ENCODE results near the gene TRABD2B.

TRABD2B gene

GRCh38 chr1:47871799-47872353 lies 125.3 kb downstream of the TRABD2B start:
- no peak for DNase-seq

- DNase-seq, result no peak
Measured at GRCh38 chr1:47870946-47871676, 126.1 kb downstream of the TRABD2B start.

DNA sequence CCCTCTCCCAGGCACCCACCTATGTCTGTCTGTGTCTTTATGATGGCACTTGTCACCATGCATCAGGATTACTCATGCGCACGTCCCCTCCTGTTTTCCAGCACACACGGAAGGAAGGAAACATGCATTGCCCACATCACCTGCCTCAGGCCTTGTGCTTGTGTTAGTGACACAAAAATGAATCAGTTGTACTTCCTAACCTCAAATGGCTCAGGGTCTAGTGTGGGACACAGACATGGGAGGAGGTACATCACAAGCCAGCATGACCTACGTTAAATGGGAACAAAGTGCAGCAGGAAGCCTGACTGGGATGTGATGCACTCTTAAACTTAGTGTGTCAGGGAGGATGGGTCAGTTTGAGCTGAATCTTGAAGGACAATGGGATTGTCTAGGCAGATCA lies 126.7 kb downstream of the TRABD2B start:
- no peak for DNase-seq

- DNase-seq, result no peak
Measured at GRCh38 chr1:47868348-47868676, 128.9 kb downstream of the TRABD2B start.

- DNase-seq, result no peak
Measured at GRCh38 chr1:47867438-47868347, 129.5 kb downstream of the TRABD2B start.

DNA sequence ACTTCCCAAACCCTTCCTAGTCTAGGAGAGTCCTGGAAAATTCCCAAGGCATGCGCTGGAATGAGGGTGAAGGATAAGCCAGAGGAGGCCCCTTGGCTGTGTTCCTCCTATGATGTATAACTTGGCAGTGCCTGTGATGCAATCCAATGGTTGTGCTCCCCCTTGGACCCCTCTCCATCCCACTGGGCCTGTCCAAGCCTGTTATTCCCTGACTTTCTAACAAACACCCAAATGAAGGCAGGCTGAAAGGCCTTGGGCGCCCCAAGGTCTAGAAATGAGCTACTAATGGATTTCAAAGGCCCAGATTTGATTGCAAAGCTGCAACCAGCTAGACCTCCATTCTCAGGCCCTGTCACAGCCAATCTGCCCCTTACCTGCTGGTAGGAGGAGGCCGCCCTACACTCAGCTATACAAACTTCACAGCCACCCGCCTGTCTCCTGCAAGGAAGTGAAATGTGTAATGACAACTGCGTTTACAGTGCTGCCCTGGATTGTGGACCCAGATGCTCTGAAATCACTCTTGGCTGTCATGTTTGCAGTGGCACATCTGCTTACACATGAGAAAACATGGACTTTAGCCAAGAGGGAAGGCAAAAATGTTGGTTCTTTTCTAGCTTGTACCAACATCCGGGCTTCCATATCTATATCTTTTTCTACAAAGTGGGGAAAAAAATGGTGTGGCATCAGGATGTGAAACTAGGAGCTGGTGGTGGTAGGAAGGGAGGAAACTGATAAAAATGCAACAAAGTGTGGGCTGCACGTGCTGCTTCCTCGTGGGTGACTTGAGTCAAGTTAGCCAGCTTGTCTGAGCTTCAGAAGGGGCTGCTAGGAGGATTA lies 130.4 kb downstream of the TRABD2B start:
- DNase-seq, result no peak

DNA sequence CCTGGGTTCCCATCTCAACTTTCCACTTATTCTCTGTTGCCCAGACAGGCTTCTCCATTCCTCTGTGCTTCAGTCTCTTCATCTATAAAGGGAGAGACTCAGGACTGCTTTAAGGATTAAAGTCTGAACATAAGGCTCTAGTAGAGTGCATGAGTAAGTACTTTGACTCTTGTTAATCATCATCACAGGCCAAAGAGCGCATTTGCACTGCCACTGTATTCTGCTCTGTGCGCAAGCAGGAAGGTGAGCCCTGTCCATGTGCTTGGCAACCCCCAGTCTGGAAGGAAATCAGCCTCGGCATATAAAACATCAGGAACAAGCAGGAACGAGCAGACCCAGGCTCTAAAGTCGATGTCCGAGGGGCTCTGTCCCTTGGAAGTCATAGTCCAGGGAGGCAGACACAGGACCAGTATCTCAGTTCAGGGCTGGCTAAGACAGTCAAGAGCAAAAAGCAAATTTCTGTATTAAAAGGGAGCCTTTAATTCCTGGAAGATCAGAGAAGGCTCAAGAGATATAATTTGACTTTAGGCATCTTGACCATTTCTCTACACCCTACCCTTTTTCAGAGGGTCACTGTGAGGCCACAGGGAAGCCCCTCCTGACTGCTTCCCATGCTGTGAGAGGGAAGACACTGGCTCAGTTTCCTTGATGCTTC lies 131.2 kb downstream of the TRABD2B start:
- DNase-seq, result no peak

GRCh38 chr1:47859092-47859743 lies 138.0 kb downstream of the TRABD2B start:
- DNase-seq, result no peak

DNA sequence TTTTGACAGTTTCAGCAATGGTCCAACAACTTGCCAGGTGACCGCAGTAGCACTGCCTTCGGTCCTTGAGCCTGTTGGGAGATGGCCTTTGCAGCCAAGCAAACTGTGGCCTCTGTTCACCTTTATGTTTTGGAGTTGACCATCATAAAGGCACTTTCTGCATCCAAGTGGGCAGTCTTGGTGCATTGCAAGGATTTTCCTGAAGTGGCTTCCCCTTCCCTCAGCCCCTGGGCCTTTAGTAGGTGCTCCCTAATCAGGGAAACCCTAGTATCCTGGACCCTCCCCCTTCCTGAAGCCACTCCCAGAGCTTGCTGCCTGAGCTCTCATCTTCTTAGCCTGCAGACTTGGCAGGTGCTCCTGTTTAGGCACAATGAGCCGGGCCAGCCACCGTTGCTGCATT lies 140.2 kb downstream of the TRABD2B start:
- no peak for DNase-seq

DNA sequence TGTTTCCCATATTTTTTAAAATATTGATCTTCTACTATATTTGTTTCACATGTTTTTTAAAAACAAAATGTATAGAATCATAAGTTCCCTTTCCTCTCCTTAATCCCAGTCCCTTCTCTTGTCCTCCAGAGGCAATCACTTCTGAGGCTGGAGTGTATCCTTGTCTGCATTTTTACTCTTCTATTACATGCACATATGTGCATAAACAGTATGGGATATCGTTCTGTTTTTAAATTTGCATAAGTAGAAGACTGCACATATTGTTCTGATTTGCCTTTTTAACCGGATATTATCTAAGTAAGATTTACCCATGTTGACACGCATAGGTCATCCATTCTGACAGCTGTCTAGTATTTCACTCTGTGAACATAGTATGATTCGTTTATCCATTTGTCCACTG lies 142.0 kb downstream of the TRABD2B start:
- DNase-seq, result no peak

- DNase-seq, result no peak
Measured at GRCh38 chr1:47854552-47855144, 142.5 kb downstream of the TRABD2B start.

GRCh38 chr1:47853852-47854251 lies 143.3 kb downstream of the TRABD2B start:
- no peak for DNase-seq

DNA sequence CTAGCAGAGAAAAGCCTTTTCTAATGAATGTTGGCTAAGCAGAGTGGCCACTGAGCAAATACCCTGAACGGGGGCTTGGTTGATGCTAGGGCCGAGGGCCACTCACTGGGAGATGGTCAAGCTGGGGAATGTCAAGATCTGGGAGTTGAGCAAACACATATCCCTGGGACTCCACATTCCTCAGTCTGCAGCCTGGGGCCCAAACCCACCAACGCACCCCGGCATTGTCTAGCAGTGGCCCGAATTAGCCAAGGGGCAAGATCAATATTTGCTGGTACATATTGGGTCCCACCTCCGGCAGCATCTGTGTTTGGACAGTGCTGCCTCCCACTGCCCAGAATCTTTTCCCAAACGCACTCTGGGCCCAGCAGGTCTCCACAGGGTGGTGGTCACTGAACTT lies 144.1 kb downstream of the TRABD2B start:
- DNase-seq, result no peak

GRCh38 chr1:47852006-47852718 lies 145.0 kb downstream of the TRABD2B start:
- DNase-seq, result no peak

DNA sequence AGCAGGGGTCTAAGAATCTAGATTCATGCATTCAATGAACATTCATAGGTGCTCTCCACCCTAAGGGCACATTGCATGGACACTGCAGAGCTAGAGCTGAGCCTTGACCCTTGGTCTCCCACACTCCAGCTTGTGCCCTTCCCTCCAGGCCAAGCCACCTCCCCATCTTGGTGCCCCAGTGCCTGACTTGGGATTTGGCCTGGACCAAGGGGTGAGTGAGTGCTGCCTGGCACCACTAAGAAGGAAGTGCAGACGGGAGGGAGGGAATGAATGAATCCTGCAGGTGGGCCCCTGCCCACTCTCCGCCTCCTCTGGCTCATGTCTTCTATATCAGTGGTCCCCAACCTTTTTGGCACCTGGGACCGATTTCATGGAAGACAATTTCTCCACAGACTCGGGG lies 146.7 kb downstream of the TRABD2B start:
- DNase-seq, result no peak

DNA sequence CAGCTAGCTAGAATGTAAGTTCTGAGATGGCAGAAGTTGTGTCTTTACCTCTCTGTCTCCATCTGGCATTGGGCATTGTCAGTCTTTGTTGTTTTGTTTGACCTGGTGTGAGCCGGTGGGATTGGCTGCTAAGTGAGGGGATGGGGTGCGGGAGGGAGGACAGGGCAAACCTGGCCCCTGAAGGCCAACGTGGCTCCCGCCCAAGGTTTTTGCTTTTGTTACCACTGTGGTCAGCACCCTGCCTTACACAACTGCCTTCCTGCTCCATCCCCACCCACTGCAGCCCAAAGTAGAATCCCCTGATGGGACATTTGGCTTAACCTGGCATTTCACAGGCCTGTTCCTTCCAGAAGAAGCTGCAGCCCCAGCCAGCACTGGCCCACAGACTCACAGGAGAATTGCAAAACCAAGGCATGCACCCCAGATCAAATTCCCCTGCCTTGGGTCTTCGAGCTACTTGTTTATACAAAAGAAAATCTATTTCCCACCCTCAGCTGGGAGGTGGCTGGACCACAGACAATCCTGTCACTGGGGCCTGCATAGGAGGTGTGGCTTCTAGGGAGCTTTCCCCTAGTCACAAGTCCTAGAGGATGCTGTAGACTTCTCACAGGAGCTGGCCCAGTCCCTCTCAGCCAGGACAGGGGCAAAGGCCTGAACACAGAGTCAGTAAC lies 147.5 kb downstream of the TRABD2B start:
- DNase-seq, result no peak

DNA sequence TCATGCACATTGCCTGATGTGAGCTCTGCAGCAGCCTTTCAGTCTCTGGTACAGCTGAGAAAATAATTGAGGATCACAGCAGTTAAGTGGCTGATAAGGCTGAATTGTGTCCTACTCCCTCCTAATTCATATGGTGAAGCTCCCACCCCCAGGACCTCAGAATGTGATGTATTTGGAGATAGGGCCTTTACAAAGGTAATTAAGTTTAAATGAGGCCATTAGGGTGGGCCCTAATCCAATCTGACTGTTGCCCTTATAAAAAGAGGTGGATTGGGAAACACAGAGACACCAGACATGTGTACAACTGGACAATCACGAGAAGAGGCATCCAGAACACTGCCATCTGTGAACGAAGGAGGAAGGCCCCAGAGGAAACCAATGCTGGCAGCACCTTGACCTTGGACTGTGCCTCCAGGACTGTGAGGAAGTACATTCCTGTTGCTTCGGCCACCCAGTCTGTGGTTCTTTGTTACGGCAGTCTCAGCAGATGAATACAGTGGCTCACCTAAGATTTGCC lies 148.1 kb downstream of the TRABD2B start:
- DNase-seq, result no peak

DNA sequence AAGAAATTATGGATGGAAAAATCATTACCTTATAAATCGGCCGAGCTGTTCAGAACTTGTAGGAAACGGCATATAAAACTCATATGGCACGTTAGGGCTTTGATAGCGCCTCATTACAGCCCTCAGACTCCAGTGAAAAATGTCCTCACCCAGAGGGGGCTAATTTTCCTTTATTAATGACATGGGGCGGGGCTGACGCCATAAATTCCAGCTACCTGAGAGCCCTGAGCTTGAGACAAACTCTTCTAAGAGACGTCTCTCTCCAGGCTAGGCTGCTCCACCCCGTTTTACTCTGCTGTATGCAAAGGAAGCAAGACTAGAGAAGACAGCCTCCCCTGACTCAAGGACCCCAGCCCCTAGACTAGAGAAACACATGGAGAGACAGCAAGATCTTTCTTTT lies 149.4 kb downstream of the TRABD2B start:
- no peak for DNase-seq

DNA sequence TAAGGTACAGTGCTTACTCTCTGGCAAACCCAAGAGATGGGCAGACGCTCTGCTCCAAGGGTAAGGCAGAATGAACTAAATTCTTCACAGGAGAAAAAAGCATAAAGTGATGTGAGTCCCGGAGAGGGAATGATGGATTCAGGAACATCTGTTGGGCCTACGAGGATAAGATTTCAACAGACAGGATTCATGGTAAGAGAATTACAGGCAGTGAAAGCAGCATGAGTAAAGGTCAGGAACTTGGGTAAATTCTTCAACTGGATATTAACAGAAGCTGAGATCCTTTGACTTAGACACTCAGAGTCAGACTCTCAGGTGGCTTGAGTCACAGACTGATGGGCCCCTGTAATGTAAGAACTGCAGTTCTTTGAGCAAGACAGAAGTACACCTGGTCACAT lies 152.6 kb downstream of the TRABD2B start:
- no peak for DNase-seq

Measured in stimulated activated CD8-positive, alpha-beta memory T cell treated with anti-CD3 and anti-CD28 coated beads, Interleukin-4, amount 100 ng/mL, for 48 hours (primary cell).